Gastrocnemius medialis (tissue), 4 donors: Measurements from ENCODE around the gene PTPRE.

ENCODE experiments used
- CTCF ChIP-seq, 5 experiments: fragments of 450-650 bp in 3 of 5; fragments of 200-600 bp in 2 of 5; sonication (generic) in 2 of 5; IDR thresholded peaks in 4 of 5; conservative IDR thresholded peaks in 1 of 5; 1 replicate in 4 of 5; 2 replicates in 1 of 5; pipeline ENCODE4 v1.5.1; 2016 to 2019; ENCODE audit warnings: antibody characterized with exemption in 5 of 5, mild to moderate bottlenecking in 3 of 5, moderate library complexity in 3 of 5
- POLR2A ChIP-seq, 2 donors: fragments of 450-650 bp; IDR thresholded peaks; one replicate each; pipeline ENCODE4 v1.6.1; 2017; ENCODE audit warnings: antibody characterized with exemption in 2 of 2, mild to moderate bottlenecking in 2 of 2, moderate library complexity in 2 of 2

- TF ChIP-seq CTCF (IDR thresholded peaks at IDR 0.05 in 4 of 5, conservative IDR thresholded peaks at IDR 0.05 in 1 of 5) (no peak), POLR2A (IDR thresholded peaks at IDR 0.05) (no peak)
Observed at GRCh38 chr10:128121750-128122412, 215.0 kb downstream of the PTPRE start.
